ENCODE measurements around the gene LYRM2. TPM values are rescaled to one million over a fixed set of nuclear protein-coding genes. Genes with fewer than 3 reads are reported as not detected.
"Not testable (repeated sequence)": the region's sequence is repeated elsewhere in the genome, so short reads cannot be mapped to it uniquely, and the experiment has no call there.

Gene LYRM2
- total RNA-seq, 2 donors from 2014 or later, result 34.1 to 34.3 TPM

- intact Hi-C loops (cut with DNase I), result no loop called here
- no peak for DNase-seq (ENCODE audit: low spot score)
Measured at GRCh38 chr6:89655122-89655521, 16.6 kb upstream of the LYRM2 start.

GRCh38 chr6:89650579-89650978, 12.0 kb upstream of the LYRM2 start:
- DNase-seq (ENCODE audit: low spot score), result no peak
- intact Hi-C loops (cut with DNase I), result no loop called here

GRCh38 chr6:89649682-89650081, 11.1 kb upstream of the LYRM2 start:
- intact Hi-C loops (cut with DNase I), result no loop called here
- no peak for DNase-seq (ENCODE audit: low spot score)

- intact Hi-C loops (cut with DNase I), result no loop called here
- no peak for DNase-seq (ENCODE audit: low spot score)
Measured at GRCh38 chr6:89644864-89645263, 6.3 kb upstream of the LYRM2 start.

- no peak for DNase-seq (ENCODE audit: low spot score)
- intact Hi-C loops (cut with DNase I), result no loop called here
Measured at GRCh38 chr6:89643406-89643805, 4.9 kb upstream of the LYRM2 start.

- intact Hi-C loops (cut with DNase I), result no loop called here
- no peak for DNase-seq (ENCODE audit: low spot score)
Measured at GRCh38 chr6:89642956-89643355, 4.4 kb upstream of the LYRM2 start.

- intact Hi-C loops (cut with DNase I); DNase-seq (ENCODE audit: low spot score): not testable (repeated sequence)
Measured at GRCh38 chr6:89641581-89641980, 3.0 kb upstream of the LYRM2 start.

GRCh38 chr6:89640804-89641203, 2.3 kb upstream of the LYRM2 start:
- no peak for DNase-seq (ENCODE audit: low spot score)
- intact Hi-C loops (cut with DNase I), result no loop called here

GRCh38 chr6:89637960-89638319, 607 bp downstream of the LYRM2 start:
- no peak for DNase-seq (ENCODE audit: low spot score)
- intact Hi-C loops (cut with DNase I), result no loop called here

- intact Hi-C loops (cut with DNase I); DNase-seq (ENCODE audit: low spot score): not testable (repeated sequence)
Measured at GRCh38 chr6:89636412-89636811, 2.1 kb downstream of the LYRM2 start.

GRCh38 chr6:89630488-89630887, 8.1 kb downstream of the LYRM2 start:
- no peak for DNase-seq (ENCODE audit: low spot score)
- intact Hi-C loops (cut with DNase I), result no loop called here

- no peak for DNase-seq (ENCODE audit: low spot score)
- intact Hi-C loops (cut with DNase I), result no loop called here
Measured at GRCh38 chr6:89623749-89624148, 14.8 kb downstream of the LYRM2 start.

GRCh38 chr6:89619567-89619966, 19.0 kb downstream of the LYRM2 start:
- no peak for DNase-seq (ENCODE audit: low spot score)
- intact Hi-C loops (cut with DNase I), result no loop called here

GRCh38 chr6:89618026-89618425, 20.5 kb downstream of the LYRM2 start:
- intact Hi-C loops (cut with DNase I), result no loop called here
- DNase-seq (ENCODE audit: low spot score), result no peak

- intact Hi-C loops (cut with DNase I), result no loop called here
- DNase-seq (ENCODE audit: low spot score), result no peak
Measured at GRCh38 chr6:89616531-89616930, 22.0 kb downstream of the LYRM2 start.

GRCh38 chr6:89615882-89616281, 22.7 kb downstream of the LYRM2 start:
- intact Hi-C loops (cut with DNase I), result no loop called here
- DNase-seq (ENCODE audit: low spot score), result no peak

GRCh38 chr6:89613790-89614189, 24.8 kb downstream of the LYRM2 start:
- intact Hi-C loops (cut with DNase I), result no loop called here

GRCh38 chr6:89612121-89612520, 26.4 kb downstream of the LYRM2 start:
- no peak for DNase-seq (ENCODE audit: low spot score)
- intact Hi-C loops (cut with DNase I), result no loop called here

More at GRCh38 chr6:89613790-89614189, 24.8 kb downstream of the LYRM2 start:
- DNase-seq (ENCODE audit: low spot score), result no peak

- DNase-seq (ENCODE audit: low spot score), result no peak
- intact Hi-C loops (cut with DNase I), result loop anchor here in 1 of 2 donors (2.0 kb wide), 1 partner anchor 179 kb away; the partner anchor contains the start of gene ANKRD6
Measured at GRCh38 chr6:89611666-89612065, 26.9 kb downstream of the LYRM2 start.

- intact Hi-C loops (cut with DNase I), result loop anchor here in 1 of 2 donors (2.0 kb wide), 1 partner anchor 177 kb away; the partner anchor contains the start of gene ANKRD6
- DNase-seq (ENCODE audit: low spot score), result peak; percentile 87
Measured at GRCh38 chr6:89610149-89610642, 28.4 kb downstream of the LYRM2 start.

- intact Hi-C loops (cut with DNase I), result loop anchor here in 1 of 2 donors (10.0 kb wide), 1 partner anchor 171 kb away; the partner anchor contains the start of gene ANKRD6
- no peak for DNase-seq (ENCODE audit: low spot score)
Measured at GRCh38 chr6:89605861-89606260, 32.7 kb downstream of the LYRM2 start.

GRCh38 chr6:89604653-89605052, 33.9 kb downstream of the LYRM2 start:
- intact Hi-C loops (cut with DNase I), result loop anchor here in 1 of 2 donors (10.0 kb wide), 1 partner anchor 170 kb away; the partner anchor contains the start of gene ANKRD6

More at GRCh38 chr6:89604653-89605052, 33.9 kb downstream of the LYRM2 start:
- DNase-seq (ENCODE audit: low spot score), result no peak

All from posterior vena cava (tissue), 2 donors.